GM19328 (cell line): Measurements from ENCODE around the gene MGLL.
"Not testable (repeated sequence)": the region's sequence is repeated elsewhere in the genome, so short reads cannot be mapped to it uniquely, and the experiment has no call there.

Source experiments
- ATAC-seq: cut with Tn5 transposase; IDR thresholded peaks from one replicate; pipeline ENCODE4 v1.9.1; 2021; ENCODE audit warnings: mild to moderate bottlenecking, moderate library complexity; ENCODE audit not compliant: unreplicated experiment

MGLL gene

DNA sequence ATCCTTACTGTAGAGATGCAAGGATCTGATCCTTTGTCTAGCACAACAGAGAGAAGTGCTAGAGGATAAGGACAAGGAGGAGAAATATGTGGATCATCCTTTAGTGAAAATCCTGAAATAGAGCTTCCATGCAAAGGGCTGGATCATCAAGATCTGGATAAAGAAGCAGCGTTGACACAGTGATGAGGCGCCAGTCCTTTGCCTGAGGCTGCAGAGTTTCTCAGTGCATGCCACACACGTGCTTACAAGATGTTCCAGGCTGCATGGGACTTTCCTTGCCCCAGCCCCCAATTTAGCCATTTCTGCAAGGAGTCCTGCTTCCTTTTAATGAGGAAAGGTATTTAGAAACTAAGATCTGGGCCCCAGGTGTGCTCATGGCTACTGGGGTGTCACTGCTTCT, 156.7 kb downstream of the MGLL start:
- ATAC-seq = no peak

DNA sequence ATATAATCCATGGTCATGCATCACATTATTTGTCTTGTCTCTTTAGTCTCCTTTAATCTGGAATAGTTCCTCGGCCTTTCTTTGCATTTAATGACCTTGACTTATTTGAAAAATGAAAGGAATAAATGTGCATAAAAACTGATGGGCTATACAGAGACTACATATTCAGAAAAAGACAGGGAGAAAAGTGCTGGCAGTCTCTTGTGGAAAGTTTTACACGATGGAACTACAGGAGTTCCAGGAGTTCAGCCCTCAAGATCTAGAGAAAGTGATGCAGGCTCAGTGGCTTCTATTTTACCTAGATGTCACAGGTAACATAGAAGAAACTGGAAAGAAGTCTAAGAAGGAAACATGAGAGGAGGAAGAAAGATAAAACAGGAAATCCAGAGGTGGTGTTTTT, 157.2 kb downstream of the MGLL start:
- ATAC-seq = no peak

DNA sequence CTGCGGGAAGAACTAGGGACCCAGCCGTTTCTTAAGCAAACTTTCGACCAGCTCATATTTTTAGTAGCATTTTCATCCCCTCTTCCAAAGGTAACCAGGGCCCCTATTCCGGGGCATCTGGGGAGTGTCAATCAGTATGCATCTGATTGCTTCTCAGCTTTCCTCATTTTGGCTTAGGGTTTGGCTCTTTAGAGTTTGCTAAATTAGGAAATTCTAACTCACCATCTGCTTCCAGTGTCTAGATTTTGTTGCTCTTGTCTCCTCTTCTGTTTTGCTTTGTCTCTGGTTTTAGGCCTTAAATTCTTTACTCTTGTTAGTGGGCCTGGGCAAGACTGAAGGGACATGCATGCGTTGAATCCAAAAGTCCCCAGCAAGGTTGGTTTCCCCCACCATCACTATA, 159.2 kb downstream of the MGLL start:
- ATAC-seq = no peak

DNA sequence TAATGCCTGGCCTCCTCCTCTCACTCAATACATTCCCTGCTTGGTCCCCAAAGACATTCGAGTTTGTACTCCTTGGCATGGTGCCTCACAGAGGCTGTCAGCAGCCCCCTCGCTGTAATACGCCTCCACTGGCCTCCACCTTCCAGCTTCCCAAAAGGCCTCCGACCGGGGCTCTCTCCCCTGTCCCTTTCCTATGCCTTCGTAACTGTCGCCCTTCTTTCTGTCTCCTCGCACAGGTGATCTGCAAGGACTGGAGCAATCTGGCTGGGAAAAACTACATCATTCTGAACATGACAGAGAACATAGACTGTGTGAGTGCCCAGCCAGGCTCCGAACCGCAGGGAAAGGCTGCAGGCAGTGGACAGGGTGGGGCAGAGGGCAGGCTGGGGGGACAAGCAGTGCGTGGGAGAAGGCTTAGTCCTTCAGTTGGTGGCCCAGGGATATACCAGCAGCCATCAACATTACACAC, 160.3 kb downstream of the MGLL start:
- no peak for ATAC-seq

DNA sequence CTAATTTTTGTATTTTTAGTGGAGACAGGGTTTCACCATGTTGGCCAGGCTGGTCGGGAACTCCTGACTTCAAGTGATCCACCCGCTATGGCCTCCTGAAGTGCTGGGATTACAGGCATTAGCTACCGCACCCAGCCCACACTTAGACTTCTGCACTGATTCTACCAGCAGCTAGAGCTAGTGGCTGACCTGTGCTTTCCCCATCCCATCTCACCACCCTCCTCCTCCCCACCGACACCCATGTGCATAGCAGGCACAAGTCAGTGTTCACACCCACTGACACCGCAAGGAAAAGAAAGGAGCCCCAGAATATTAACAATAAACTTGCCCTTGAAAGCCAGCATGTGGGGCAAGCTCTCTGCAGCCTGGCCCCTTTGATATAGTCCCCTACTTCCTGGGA, 160.7 kb downstream of the MGLL start:
- no peak for ATAC-seq

DNA sequence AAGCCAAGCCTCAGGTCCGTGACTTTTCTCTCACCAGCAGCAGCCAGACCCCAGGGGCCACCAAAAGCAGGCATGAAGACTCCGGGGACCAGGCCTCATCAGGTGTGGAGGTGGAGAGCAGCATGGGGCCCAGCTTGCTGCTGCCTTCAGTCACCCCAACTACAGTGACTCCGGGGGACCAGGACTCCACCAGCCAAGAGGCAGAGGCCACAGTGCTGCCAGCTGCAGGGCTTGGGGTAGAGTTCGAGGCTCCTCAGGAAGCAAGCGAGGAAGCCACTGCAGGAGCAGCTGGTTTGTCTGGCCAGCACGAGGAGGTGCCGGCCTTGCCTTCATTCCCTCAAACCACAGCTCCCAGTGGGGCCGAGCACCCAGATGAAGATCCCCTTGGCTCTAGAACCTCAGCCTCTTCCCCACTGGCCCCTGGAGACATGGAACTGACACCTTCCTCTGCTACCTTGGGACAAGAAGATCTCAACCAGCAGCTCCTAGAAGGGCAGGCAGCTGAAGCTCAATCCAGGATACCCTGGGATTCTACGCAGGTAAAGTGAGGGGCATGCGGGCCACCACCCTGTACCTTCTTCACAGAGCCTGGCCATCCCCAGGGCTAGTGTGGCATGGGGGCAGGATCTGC, 161.6 kb downstream of the MGLL start:
- ATAC-seq = no peak

DNA sequence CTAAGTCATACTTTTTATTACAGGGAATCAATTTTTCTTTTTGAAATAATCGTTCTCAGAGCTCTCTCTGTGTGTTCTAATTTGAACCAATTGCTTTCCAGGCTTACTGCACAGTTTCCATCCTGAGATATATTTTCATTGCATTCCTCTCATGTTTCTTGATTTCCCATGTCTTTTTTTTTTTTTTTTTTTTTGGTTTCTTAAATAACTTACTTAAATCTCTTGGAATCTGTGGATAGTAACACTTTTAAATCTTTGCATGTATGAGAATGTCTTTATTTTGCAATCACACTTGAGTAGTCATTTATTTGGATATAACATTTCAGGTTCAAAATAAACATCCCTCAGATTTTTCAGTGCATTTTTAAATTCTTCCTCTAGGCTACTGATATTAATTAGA, 164.1 kb downstream of the MGLL start:
- ATAC-seq = no peak

DNA sequence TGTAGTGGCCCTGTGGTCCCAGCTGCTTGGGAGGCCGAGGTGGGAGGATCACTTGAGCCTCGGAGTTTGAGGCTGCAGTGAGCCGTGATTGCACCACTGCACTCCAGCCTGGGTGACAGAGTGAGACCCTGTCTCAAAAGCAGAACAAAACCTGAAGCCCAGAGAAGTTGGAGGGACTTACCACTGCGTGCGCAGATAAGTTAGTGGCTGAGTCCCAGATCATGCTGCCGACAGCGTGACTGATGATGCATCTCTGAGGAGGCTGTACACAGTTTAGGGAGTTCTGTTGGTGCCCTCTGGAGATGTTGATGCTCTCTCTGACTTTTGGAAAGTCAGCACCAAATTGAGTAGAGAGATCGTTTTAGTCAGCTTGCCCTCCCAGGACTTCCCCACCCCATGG, 165.4 kb downstream of the MGLL start:
- no peak for ATAC-seq

DNA sequence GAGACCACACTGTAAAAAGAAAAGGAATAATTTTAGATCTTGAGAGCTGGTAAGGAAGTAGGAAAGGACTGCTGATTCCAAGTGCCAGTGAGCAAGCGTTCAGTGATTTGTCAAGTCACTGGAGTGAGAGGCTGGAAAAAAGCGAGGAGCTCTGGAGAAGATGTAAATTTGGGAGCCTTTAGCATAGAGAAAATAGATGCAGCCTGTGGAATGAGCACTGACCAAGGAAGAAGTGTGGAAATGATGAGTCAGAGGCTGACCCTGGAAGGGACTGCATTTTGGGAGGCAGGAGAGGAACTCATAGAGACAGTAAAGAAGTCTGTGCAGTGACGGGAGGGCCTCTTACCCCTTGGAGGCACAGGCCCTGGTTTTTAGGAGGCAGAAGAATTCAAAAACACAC, 166.7 kb downstream of the MGLL start:
- no peak for ATAC-seq

DNA sequence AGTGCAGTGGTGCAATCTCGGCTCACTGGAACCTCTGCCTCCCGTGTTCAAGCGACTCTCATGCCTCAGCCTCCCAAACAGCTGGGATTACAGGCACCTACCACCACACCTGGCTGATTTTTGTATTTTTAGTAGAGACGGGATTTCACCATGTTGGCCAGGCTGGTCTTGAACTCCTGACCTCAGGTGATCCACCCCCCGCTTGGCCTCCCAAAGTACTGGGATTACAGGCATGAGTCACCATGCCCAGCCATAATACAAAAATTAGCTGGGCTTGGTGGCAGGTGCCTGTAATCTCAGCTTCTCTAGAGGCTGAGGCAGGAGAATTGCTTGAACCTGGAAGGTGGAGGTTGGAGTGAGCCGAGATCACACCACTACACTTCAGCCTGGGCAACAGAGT, 167.3 kb downstream of the MGLL start:
- not testable (repeated sequence) for ATAC-seq

DNA sequence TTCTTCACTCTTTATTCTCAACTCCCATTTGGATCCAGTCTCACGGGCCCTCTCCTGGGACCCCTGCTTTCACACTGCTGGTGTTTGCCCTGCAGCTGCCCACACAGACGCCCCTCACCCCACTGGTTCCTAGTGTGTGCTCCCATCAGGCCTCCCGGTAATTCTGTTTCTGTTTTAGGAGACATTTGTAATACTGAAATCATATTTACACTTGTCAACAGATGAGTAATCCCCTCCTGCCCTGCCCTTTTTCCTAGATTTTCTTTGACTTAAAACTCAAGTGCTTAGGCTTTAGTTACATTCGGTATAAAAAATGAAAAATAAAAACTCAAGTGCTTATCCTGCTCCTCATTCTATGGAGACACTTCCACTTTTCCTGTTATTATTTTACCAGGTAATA, 167.9 kb downstream of the MGLL start:
- no peak for ATAC-seq

DNA sequence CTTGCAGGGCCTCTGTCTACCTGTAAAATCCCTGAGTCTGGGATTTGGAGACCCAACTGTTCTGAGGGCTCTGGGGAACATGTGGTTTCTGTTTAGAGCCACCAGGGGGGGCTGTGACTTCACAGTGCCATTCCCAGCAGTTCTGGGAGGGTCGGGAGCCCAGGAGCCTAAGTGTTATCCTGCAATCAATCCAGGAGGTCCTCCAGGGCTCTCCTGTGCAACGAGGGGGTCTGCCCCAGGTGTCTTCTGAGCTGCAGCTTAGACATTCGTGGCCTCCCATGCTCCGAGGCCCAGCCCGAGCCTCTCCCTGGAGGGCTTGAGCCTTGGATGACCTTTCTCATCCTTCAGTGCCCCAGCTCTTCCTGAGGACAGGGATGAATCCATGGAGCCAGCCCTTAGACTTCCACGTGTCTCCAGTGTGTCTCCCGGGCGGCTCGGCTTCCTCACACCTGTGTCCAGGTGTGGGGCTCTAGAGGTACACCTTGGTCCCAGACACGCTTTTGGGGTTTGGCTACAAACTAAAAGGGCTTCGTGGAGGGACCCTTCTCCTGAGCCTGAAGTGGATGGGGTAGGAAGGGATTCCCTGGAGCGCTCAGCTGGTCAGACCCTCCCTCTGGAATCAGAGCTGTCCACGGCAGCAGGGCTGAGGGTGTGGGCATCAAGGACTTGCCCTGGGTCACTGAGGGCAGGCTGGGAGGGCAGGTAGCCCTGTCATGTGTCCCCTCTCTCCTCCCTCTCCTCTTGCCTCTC, 169.9 kb downstream of the MGLL start:
- ATAC-seq = no peak

DNA sequence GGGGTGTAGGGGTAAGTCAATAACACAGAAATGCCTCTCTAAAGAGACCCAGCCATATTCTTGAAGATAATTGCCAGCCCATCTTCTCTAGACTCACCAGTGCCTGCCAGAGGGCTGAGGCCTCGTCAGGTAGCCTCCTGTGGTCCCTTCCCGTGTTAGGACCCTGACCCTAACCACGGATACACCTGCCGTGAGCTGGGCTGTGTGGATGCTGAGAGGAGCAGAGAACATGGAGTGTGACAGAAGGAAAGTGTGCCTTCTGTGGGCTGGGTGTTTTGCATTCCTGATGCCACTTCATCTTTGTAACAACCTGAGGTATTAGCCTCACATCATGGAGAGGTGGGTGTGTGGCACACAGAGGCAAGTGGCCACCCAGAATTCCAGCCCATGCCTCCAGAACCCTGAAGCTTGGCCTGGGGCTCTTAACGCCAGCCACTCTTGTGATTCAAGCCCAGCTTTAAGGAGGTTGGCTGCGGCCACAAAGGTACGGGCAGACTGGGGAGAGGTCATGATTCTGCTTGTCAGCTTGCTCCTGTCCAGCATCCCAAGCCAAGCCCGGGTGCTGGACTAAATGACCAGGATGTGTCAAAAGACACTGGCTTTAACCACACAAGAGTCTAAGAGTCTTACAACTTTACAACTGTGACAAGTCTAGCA, 170.7 kb downstream of the MGLL start:
- no peak for ATAC-seq

DNA sequence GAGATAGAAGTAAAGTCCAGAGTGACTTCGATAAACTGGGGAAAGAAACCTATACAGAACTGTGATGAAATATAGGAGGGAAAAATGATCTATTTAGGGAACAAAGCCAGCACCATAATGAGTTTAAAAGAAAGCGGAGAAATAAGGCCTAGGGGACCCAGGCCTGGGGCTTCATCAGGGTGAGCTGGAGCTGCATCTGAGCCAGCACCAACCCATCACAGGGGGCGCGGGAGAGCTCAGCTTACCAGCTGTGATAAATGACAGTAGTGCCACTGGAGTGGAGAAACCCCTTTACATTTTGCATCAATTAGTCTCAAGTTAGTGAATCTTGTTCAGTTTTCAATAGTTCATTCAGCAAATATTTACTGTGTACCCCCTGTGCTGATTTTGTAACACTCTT, 172.1 kb downstream of the MGLL start:
- no peak for ATAC-seq

DNA sequence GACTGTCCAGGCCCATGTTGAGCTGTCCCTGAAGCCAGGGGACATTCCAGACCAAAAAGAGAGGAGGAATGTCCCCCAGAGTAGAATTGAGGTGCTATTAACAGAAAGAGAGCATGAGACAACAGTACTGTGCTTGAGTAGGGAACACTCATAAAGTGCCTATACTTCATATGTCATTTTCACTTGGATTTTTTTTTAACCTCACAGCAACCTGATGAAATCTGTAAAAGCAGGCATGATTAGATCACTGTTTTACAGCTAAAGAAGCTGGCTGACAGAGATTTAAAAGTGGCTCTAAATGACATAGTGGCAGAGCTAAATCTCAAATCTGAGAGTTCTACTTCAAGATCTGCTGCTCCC, 174.5 kb downstream of the MGLL start:
- no peak for ATAC-seq

DNA sequence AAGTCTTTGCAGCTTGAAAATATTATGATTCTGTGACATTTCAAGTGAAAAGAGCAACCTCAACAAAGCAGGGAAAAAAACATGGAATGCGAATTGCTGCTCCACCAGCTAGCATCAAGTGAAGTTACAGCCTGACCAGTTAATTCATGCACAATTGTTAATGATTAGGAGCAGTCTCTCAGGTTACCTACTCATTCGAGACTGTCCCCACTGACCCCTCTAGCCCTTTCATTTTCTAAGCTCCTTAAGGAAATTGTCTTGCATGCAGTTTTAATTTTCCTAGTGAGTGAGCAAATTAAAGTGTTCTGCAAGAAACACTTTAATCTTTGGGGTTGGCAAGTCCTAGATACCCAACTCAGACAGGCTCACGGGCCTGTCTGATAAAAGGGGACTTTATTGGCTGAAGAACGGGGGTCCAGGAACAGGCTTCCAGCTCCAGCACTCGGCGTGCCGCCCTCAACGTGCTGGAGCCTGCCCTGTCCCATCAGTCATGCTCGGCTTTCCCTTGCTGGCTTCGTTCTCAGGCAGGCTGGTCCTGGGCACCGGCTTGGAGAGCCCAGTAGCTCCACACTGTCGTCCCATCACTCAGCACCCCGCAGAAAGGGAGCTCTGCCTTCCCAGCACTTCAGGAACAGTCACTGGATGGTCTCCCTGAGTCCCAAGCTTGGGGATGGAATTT, 175.0 kb downstream of the MGLL start:
- ATAC-seq = no peak

DNA sequence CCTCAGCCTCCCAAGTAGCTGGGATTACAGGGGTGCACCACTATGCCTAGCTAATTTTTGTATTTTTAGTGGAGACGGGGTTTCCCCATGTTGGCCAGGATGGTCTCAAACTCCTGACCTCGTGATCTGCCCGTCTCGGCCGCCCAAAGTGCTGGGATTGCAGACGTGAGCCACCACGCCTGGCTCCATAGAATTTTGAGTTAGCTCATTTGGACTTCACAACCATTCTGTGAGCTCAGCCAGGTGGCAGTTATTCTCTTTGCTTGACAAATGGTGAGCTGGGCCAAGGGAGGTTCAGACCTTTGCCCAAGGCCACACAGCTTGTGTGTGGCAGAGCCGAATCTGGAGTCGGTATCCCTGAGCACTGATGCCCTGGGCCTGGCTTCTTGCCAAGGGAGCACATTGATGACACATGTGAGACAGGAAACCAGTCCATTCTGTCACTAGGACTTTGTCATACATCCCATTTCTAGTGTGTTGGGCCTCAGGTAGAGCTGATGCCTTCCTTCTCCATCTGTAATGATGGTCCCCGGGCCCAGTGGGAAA, 175.7 kb downstream of the MGLL start:
- no peak for ATAC-seq

DNA sequence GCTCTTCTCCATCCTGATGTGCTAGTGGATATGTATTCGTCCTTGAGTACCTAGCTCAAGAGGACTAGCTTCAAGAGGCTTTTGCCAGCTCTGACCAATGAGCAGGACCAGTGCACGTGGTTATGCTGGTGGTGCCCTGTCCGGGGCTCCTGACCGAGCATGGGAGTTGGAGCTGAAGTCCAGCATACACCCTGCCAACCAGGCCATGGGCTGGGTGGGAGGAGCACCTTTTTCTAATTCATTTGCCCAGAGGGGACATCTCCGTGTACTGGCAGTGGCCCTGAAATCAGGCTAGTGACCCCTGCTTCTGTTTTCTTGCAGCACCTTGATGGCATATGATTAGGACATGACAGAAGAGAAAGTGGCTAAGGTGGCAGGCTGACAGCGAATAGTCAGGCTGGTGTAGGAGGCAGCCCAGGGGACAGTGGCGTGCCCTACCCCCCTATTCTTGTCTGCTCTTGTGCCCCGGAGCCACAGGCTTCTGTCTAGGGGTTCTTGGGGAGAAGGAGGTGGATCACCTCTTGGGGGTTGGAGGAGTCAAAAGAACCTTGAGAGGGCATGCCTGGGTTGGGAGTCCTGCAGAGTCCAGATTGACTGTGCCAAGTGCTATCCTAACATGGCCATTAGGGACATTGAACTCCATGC, 176.8 kb downstream of the MGLL start:
- ATAC-seq = no peak

DNA sequence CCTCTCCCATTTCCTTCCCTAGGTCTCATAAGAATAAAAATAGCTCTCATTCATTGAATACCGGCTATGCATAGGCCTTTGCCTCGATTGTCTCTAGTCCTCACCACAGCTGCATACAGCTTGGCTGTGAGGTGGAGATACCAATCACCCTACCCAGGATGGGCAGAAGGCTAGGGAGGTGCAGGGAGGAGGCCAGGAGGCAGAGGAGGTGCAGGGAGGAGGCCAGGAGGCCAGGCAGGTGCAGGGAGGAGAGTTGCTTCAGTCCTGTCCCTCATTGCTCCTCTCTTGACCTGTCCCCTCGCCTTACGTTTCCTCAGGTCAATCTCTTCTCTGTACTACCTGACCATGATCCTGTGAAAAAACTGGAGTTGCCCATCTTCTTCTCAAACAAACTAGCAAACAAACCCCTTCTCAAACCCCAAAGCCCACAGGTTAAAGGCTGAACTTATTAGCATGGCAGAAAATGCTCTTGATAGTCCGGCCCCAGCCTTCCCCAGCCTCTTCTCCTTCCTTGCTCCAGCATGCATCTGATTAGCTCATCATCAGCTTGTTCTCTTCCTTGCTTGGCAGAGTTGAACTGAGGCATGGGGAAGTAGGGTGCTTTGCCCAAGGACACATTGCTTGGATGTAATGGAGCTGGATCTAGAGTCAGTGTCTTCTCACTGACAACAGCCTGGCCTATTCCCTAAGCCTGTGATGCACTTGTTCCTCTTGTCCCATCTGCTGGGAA, 177.5 kb downstream of the MGLL start:
- no peak for ATAC-seq

DNA sequence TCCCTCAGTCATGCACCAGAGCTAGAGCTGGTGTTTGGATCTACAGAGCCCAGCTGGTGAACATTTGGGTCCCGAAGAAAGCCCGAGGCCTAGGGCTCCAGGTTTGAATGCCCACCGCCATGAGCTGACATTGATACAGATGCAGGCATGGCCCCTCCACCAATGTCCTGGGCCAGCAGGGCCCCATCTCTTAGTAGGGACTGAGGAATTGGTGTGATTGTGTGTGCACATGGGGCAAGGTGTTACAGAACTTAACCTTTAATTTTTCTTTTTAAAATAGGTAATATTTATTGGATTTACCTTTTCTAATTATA, 182.3 kb downstream of the MGLL start:
- ATAC-seq = no peak
